AG10803 (cell line): ENCODE data around the gene BAAT.

Experiments used
- DNase-seq: peaks from one replicate; pipeline ENCODE4 v3.0.0; 2010; ENCODE audit warnings: low read depth
- H3K4me3 ChIP-seq: 2 replicates; pipeline ENCODE4 v1.5.1; 2011; ENCODE audit warnings: mild to moderate bottlenecking, low read length, control low read depth
- CTCF ChIP-seq: conservative IDR thresholded peaks from 2 replicates; pipeline ENCODE4 v1.5.1; 2011; ENCODE audit warnings: mild to moderate bottlenecking, low read length, control low read depth, inconsistent platforms

BAAT gene

GRCh38 chr9:101366038-101366756, 18.6 kb downstream of the BAAT start:
- DNase-seq: peak; percentile 42
- no peak for TF ChIP-seq CTCF
- H3K4me3 ChIP-seq: no peak overlapping the region

- TF ChIP-seq CTCF: no peak
- no peak overlapping the region for H3K4me3 ChIP-seq
- DNase-seq: peak; percentile 78
These were observed 19.6 kb downstream of the BAAT start for GRCh38 chr9:101365181-101365580.

- no peak for DNase-seq
- H3K4me3 ChIP-seq: no peak overlapping the region
- no peak for TF ChIP-seq CTCF
These were observed 22.4 kb downstream of the BAAT start for GRCh38 chr9:101362450-101362849.

- TF ChIP-seq CTCF: no peak
- H3K4me3 ChIP-seq: no peak overlapping the region
- DNase-seq: no peak
These were observed 24.2 kb downstream of the BAAT start for GRCh38 chr9:101360647-101361046.

GRCh38 chr9:101359679-101360078, 25.1 kb downstream of the BAAT start:
- H3K4me3 ChIP-seq: no peak overlapping the region
- DNase-seq: no peak
- TF ChIP-seq CTCF: no peak

- H3K4me3 ChIP-seq: no peak overlapping the region
- TF ChIP-seq CTCF: no peak
- no peak for DNase-seq
These were observed 28.2 kb downstream of the BAAT start for GRCh38 chr9:101356619-101357018.
